HL-60/S4 treated with phorbol 12-myristate 13-acetate at 8.2 ng/mL for 4 days and 3 days (cell line): ENCODE data around the gene CSF3R.

Experiments
- in situ Hi-C: fragments of 300-500 bp; cut with MboI; formaldehyde crosslinking; loops from 2 replicates; pipeline ENCODE4 v1.15.0; 2022; ENCODE audit warnings: low sequenced_read_pairs

CSF3R gene

DNA sequence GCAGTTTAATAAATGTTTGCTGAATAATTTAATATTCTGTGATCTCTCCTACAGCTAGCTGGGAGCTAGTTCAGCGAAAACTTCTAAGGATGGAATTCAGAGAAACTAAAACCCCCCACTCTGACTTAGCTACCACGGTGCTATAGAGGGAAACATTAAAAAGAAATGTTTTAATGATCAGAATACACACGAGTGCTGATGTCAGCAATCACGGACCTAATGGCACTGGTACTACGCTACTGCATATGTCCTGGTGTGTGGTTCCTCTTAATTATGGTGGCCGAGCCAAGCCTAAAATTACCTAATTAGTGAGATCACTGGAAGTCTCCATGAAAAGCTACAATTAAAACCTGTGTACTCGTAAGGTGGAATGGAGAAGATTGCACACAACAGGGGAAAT lies 61.1 kb downstream of the CSF3R start:
- in situ Hi-C loops: loop anchor here (25.0 kb wide), 1 partner anchor 309 kb away; no protein-coding TSS in a partner anchor

DNA sequence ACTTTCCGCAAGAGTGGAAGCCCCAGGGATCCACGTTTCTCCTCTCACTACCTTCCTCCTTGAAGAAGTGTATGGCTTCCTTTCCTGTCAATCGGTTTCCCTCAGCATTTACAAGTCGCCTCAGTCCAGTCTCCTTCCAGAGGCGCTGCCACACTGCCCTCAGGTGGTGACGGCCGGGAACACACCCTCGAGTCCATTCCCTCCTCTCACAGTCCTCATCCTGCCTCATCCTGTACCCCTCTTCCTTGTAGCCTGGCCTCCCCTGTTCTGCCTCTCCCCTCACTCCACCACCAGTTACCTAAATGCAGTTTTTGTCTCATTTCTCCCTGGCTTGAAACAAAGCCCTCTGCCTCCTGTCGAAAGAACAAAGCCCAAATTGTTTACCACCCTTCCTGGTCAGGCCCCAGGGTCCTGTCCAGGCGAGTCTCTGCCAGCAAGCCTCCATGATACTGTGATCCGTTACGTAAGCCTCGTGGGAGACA lies 61.8 kb downstream of the CSF3R start:
- in situ Hi-C loops: loop anchor here (25.0 kb wide), 1 partner anchor 309 kb away; no protein-coding TSS in a partner anchor

DNA sequence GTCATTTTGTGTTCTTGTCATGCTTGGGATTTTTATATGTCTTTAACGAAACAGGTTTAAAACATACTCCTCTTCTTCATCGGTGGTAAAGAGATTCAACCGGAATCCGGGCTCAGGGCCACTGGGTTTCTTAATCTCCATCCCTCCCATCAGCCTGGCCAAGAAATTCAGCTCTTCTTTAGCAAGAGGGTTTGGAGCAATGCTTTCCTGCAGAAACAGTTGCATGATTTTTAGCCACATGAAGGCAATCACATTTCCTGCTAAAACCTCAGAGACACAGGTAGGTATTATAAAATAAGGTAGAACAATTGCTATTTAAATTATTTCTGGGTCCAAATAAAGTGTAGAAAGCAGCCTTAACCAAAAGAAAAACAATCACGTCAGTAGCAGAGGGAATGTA lies 62.3 kb downstream of the CSF3R start:
- in situ Hi-C loops: loop anchor here (25.0 kb wide), 1 partner anchor 308 kb away; no protein-coding TSS in a partner anchor

DNA sequence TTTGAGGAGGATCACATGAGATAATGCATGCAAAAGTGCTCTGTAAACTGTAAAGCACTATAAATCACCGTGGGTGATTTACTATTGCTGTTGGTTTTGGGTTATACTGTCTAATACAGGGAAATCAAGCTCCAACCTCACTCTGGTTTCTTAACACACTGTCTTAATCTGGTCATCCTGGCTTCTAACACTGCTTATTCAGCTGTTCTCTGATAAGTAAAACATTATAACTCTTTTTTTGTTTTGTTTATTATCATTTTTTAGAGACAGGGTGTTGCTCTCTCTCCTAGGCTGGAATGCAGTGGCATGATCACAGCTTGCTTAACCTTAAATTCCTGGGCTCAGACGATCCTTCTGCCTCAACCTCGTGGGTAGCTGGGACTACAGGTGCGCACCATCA lies 63.1 kb downstream of the CSF3R start:
- in situ Hi-C loops: loop anchor here (25.0 kb wide), 1 partner anchor 307 kb away; no protein-coding TSS in a partner anchor

DNA sequence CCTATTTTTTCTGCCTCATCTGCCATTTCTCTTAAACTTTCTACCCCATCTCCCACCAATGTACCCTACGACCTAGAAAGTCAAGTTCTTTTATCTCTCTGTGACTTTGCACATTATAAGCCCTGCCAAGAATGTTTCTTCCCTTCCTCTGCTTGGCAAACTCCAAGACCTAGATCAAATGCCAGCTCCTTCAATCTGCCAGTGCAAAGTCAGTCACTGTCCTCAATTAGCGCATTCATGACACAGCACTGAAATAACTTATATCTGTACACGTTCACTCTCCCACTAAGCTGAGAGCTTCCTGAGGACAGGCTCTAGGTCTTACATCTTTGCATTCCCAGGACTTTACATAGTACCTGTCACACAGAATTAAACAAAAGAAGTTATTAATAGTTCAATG lies 63.6 kb downstream of the CSF3R start:
- in situ Hi-C loops: loop anchor here (25.0 kb wide), 1 partner anchor 307 kb away; no protein-coding TSS in a partner anchor

DNA sequence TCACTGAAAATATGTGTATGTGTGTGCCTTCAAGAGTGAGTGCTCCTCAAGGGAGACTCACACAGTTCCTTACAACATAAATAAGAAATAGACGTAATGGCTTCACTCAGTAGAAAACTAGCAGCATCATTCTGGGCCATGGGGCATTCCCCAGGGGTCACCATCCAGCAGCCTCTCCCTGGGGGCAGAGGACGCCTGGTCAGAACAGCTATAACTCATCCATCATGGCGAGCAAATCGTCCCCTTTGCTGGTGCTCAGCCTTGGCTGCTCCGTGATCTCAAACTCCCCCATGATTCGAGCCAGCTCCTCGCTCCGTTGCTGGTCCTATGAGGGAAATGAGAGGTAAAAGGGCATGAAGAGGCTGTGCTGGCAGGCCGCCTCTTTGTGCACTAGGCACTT lies 64.8 kb downstream of the CSF3R start:
- in situ Hi-C loops: loop anchor here (25.0 kb wide), 1 partner anchor 306 kb away; no protein-coding TSS in a partner anchor
